IgD-negative memory B cell (primary cell): Measurements from ENCODE around the gene OR13C2. TPM values are rescaled to one million over a fixed set of nuclear protein-coding genes. Genes with fewer than 3 reads are reported as not detected.

Experiments used
- H3K27ac Mint-ChIP-seq, 3 donors: one replicate each; pipeline ENCODE4 v1.8.0; 2020 to 2022; ENCODE audit warnings: mild to moderate bottlenecking in 3 of 3, mixed read lengths in 3 of 3, moderate library complexity in 1 of 3
- H3K27me3 Mint-ChIP-seq: one replicate; pipeline ENCODE4 v1.8.0; 2021; ENCODE audit warnings: mixed read lengths
- H3K36me3 Mint-ChIP-seq: one replicate; pipeline ENCODE4 v1.8.0; 2020; ENCODE audit warnings: mild to moderate bottlenecking, mixed read lengths
- H3K4me1 Mint-ChIP-seq, 3 donors: one replicate each; pipeline ENCODE4 v1.8.0; 2020 to 2022; ENCODE audit warnings: mixed read lengths in 3 of 3, mild to moderate bottlenecking in 1 of 3
- H3K4me3 Mint-ChIP-seq, 4 donors: one replicate each; pipeline ENCODE4 v1.8.0; 2020 to 2022; ENCODE audit warnings: mild to moderate bottlenecking in 4 of 4, mixed read lengths in 4 of 4, moderate library complexity in 3 of 4
- H3K9me3 Mint-ChIP-seq, 3 donors: one replicate each; pipeline ENCODE4 v1.8.0; 2020 to 2021; ENCODE audit warnings: mixed read lengths in 3 of 3, mild to moderate bottlenecking in 1 of 3
- polyA plus RNA-seq: library from polyadenylated mRNA; unstranded; fragments of 300-500 nt; fragmentation: Illumina TruSeq; gene quantifications from one replicate; pipeline ENCODE4 v1.2.3, GENCODE V29; 2021

Gene OR13C2
- polyA plus RNA-seq, 1 donor from 2014 or later = not detected

- no peak overlapping the region for H3K4me3 Mint-ChIP-seq
- no peak overlapping the region for H3K27ac Mint-ChIP-seq
- H3K27me3 Mint-ChIP-seq = no peaks in the 10 kb centered on the region
- H3K9me3 Mint-ChIP-seq = peaks cover 4 to 11% (median 4%) of the 10 kb centered on the region in 3 donors
- H3K4me1 Mint-ChIP-seq = no peaks in the 10 kb centered on the region
- no peaks in the 10 kb centered on the region for H3K36me3 Mint-ChIP-seq
Measured at GRCh38 chr9:104575456-104575855, 30.0 kb downstream of the OR13C2 start.

DNA sequence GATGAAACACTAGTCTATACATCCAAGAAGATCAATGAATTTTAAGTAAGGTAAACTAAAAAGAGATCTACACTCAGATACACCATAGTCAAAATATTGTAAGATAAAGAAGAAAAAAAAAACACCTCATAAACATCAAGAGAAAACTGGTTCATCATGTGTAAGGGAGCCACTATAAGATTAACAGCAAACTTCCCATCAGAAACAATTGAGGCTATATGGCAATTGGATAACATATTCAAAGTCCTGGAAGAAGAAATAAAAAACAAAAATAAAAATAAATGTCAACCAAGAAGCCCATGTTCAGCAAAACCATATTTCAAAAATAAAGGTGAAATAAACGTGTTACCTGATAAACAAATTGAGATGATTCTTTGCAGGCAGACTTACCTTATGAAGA is 32.8 kb downstream of the OR13C2 start:
- Mint-ChIP-seq H3K9me3 (peaks cover 8 to 11% (median 8%) of the 10 kb centered on the region in 3 donors), H3K27me3 (no peaks in the 10 kb centered on the region), H3K27ac (no peak overlapping the region), H3K4me3 (no peak overlapping the region), H3K4me1 (no peaks in the 10 kb centered on the region), H3K36me3 (no peaks in the 10 kb centered on the region)

GRCh38 chr9:104568868-104569267 is 36.6 kb downstream of the OR13C2 start, which contains the start of gene OR13C8:
Gene OR13C8 (plus strand): TSS chr9:104569168. CDS start chr9:104569168, 0 bp downstream.
- Mint-ChIP-seq H3K4me1 (no peaks in the 10 kb centered on the region), H3K9me3 (peaks cover 8 to 11% (median 8%) of the 10 kb centered on the region in 3 donors), H3K27ac (no peak within 1 kb of the TSS), H3K27me3 (no peaks in the 10 kb centered on the region), H3K4me3 (no peak within 1 kb of the TSS), H3K36me3 (no peaks in the 10 kb centered on the region)

GRCh38 chr9:104564358-104564757 is 41.1 kb downstream of the OR13C2 start:
- Mint-ChIP-seq H3K4me1 (no peaks in the 10 kb centered on the region), H3K4me3 (no peak overlapping the region), H3K9me3 (peaks cover 3 to 6% (median 3%) of the 10 kb centered on the region in 3 donors), H3K36me3 (no peaks in the 10 kb centered on the region), H3K27me3 (no peaks in the 10 kb centered on the region), H3K27ac (no peak overlapping the region)

DNA sequence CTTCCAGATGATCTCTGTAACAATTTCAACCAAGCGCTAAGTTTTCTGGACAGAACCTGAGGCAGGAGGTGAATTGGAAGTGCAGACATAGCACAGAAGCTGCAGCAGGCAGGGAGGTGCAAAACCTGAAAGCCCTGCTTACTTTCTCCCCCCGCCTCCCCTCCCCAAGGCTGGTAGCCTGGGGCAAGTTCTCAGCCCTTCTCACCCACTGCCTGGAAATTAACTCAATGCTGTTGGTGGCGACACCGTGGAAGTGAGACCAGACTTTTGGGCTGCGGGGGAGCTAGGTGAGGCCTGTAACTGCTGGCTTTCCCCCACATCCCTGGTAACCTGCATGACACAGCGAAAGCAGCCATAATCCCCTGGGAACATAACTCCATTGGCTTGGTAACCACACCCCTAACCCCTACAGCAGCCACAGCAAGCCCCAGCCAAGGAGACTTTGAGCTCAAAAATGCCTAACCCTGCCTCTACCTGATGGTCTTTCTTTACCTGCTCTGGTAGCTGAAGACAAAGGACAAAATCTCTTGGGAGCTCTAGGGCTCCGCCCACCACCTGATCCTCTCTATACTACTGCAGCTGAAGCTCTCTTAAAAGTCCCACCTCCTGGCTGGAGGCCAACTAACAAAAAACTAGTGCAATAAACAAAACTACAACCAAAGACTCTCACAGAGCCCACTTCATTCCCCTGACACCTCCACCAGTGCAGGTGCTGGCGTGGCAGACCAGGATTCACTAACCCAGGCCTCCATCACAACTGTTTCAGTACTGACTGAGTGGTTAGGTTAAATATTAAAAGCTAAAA is 48.4 kb downstream of the OR13C2 start:
- no peaks in the 10 kb centered on the region for H3K27me3 Mint-ChIP-seq
- H3K4me1 Mint-ChIP-seq = no peaks in the 10 kb centered on the region
- H3K27ac Mint-ChIP-seq = no peak overlapping the region
- peaks cover 0 to 15% (median 9%) of the 10 kb centered on the region in 3 donors for H3K9me3 Mint-ChIP-seq
- H3K36me3 Mint-ChIP-seq = no peaks in the 10 kb centered on the region
- no peak overlapping the region for H3K4me3 Mint-ChIP-seq

DNA sequence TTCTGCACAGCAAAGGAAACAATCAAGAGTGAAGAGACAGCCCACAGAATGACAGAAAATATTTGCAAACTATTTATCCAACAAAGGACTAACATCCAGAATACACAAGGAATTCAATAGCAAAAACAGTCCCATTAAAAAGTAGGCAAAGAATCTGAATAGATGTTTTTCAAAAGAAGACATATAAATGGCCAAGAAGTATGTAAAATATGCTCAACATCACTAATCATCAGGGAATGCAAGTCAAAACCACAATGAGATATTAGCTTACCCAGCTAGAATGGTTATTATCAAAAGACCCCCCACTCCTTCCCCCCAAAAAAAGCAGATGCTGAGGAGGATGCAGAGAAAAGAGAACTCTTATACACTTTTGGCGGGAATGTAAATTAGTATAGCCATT is 49.9 kb downstream of the OR13C2 start:
- Mint-ChIP-seq H3K4me3 (no peak overlapping the region), H3K27me3 (no peaks in the 10 kb centered on the region), H3K9me3 (peaks cover 0 to 15% (median 9%) of the 10 kb centered on the region in 3 donors), H3K36me3 (no peaks in the 10 kb centered on the region), H3K4me1 (no peaks in the 10 kb centered on the region), H3K27ac (no peak overlapping the region)

Other genes starting within 250 kb of the OR13C2 start
- not detected for gene OR13F1, start 101.4 kb downstream of the OR13C2 start, polyA plus RNA-seq
- not detected for gene OR13C4, start 78.4 kb downstream of the OR13C2 start, polyA plus RNA-seq
- not detected for gene OR13C3, start 68.8 kb downstream of the OR13C2 start, polyA plus RNA-seq
- gene OR13C8, start 36.5 kb downstream of the OR13C2 start, polyA plus RNA-seq = not detected
- not detected for gene OR13C5, start 6.2 kb downstream of the OR13C2 start, polyA plus RNA-seq
- not detected for gene OR13C9, start 12.6 kb upstream of the OR13C2 start, polyA plus RNA-seq
- gene OR13D1, start 88.9 kb upstream of the OR13C2 start, polyA plus RNA-seq = not detected
- 22.9 TPM for gene NIPSNAP3A, start 142.1 kb upstream of the OR13C2 start, polyA plus RNA-seq
- 9.0 TPM for gene NIPSNAP3B, start 158.5 kb upstream of the OR13C2 start, polyA plus RNA-seq